ENCODE results near the gene RAB33B.

DNA sequence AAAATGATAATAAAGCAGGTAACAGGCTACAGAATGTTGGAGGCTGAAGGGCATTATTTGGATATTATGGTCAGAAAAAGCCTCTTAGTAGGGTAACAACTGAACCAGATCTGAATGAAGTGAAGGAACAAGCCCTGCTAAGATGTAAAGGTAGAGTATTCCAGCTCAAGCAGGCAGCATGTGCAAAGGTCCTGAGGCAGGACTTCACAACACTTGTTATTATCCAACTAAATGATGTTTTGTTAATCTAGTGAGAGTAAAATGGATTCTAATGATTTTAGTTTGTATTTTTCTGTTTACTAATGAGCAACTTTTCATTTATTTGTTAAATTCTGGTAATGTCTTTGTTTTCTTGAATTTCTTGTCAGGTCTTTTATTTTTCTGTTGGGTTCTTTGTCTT is 35.7 kb downstream of the RAB33B start:
- TF ChIP-seq EGR1 (IDR thresholded peaks at IDR 0.05), result no peak
- TF ChIP-seq RAD21 (IDR thresholded peaks at IDR 0.05; ENCODE audit: low read depth), result no peak
- no peak for TF ChIP-seq TAF1 (IDR thresholded peaks at IDR 0.05; ENCODE audit: low read depth)
- TF ChIP-seq EP300 (IDR thresholded peaks at IDR 0.05; ENCODE audit: borderline replicate concordance), result no peak
- no peak for TF ChIP-seq TCF12 (IDR thresholded peaks at IDR 0.05; ENCODE audit: low read depth)
- no peak for TF ChIP-seq YY1 (IDR thresholded peaks at IDR 0.05; ENCODE audit: low read depth)
- no peak for TF ChIP-seq TEAD4 (IDR thresholded peaks at IDR 0.05)
- no peak for TF ChIP-seq CEBPB (IDR thresholded peaks at IDR 0.05)
- TF ChIP-seq FOXM1 (IDR thresholded peaks at IDR 0.05; ENCODE audit: borderline replicate concordance, low read depth), result no peak
- TF ChIP-seq, protein P1, sequence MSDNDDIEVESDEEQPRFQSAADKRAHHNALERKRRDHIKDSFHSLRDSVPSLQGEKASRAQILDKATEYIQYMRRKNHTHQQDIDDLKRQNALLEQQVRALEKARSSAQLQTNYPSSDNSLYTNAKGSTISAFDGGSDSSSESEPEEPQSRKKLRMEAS (IDR thresholded peaks at IDR 0.05), result no peak
- TF ChIP-seq ZBTB7A (IDR thresholded peaks at IDR 0.05; ENCODE audit: low read depth), result no peak
- TF ChIP-seq, protein P2, sequence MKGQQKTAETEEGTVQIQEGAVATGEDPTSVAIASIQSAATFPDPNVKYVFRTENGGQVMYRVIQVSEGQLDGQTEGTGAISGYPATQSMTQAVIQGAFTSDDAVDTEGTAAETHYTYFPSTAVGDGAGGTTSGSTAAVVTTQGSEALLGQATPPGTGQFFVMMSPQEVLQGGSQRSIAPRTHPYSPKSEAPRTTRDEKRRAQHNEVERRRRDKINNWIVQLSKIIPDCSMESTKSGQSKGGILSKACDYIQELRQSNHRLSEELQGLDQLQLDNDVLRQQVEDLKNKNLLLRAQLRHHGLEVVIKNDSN (IDR thresholded peaks at IDR 0.05), result no peak
- TF ChIP-seq, protein P3, sequence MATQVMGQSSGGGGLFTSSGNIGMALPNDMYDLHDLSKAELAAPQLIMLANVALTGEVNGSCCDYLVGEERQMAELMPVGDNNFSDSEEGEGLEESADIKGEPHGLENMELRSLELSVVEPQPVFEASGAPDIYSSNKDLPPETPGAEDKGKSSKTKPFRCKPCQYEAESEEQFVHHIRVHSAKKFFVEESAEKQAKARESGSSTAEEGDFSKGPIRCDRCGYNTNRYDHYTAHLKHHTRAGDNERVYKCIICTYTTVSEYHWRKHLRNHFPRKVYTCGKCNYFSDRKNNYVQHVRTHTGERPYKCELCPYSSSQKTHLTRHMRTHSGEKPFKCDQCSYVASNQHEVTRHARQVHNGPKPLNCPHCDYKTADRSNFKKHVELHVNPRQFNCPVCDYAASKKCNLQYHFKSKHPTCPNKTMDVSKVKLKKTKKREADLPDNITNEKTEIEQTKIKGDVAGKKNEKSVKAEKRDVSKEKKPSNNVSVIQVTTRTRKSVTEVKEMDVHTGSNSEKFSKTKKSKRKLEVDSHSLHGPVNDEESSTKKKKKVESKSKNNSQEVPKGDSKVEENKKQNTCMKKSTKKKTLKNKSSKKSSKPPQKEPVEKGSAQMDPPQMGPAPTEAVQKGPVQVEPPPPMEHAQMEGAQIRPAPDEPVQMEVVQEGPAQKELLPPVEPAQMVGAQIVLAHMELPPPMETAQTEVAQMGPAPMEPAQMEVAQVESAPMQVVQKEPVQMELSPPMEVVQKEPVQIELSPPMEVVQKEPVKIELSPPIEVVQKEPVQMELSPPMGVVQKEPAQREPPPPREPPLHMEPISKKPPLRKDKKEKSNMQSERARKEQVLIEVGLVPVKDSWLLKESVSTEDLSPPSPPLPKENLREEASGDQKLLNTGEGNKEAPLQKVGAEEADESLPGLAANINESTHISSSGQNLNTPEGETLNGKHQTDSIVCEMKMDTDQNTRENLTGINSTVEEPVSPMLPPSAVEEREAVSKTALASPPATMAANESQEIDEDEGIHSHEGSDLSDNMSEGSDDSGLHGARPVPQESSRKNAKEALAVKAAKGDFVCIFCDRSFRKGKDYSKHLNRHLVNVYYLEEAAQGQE (IDR thresholded peaks at IDR 0.05; ENCODE audit: low read depth), result no peak
- no peak for TF ChIP-seq CREB1 (IDR thresholded peaks at IDR 0.05; ENCODE audit: low read depth)
